Measurements from ENCODE around the gene CDX1.

DNA sequence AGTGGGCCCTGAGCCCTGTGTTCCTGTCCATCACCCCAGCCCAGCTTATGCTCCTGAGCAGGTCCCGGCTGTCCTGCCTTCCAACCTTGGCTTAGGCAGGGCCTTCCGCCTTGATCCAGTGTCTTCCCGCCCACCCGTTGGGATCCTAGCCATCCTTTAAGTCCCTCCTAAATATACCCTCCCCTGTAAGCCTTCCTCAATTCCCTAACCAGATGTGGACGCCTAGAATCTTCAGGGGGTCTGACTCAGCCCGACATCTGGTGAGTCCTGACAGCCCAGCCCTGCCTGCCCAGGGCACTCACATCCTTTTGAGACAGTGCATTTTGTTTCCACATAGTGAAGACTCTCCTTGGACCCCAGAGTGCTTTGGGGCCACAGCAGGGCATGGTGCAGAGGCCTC is 47.0 kb downstream of the CDX1 start:
- TF ChIP-seq POLR2AphosphoS5 (IDR thresholded peaks at IDR 0.05; ENCODE audit: borderline replicate concordance, low read depth, low read length) (no peak), EZH2 (IDR thresholded peaks at IDR 0.05) (no peak), FOXP2 (optimal IDR thresholded peaks at IDR 0.05; ENCODE audit: control extremely low read depth, extremely low read length, insufficient read depth) (no peak)

Measured in SK-N-MC (cell line).